Liver (tissue), 9 donors: ENCODE measurements around the gene ING1. TPM values are rescaled to one million over a fixed set of nuclear protein-coding genes. Genes with fewer than 3 reads are reported as not detected.

Source experiments
- DNase-seq: peaks from one replicate; pipeline ENCODE4 v3.0.0-alpha.2; 2017; ENCODE audit warnings: low spot score
- H3K27ac ChIP-seq, 2 donors: one replicate each; pipeline ENCODE4 v1.7.0; 2013; ENCODE audit warnings: inconsistent platforms in 2 of 2, low read length in 2 of 2, control low read depth in 1 of 2, low read depth in 1 of 2, mild to moderate bottlenecking in 1 of 2
- H3K27me3 ChIP-seq, 4 donors: one replicate each; pipeline versions ENCODE4 v1.6.1 to v1.7.0; 2013; ENCODE audit warnings: low read length in 3 of 4, inconsistent platforms in 1 of 4, mild to moderate bottlenecking in 1 of 4, moderate library complexity in 1 of 4; ENCODE audit not compliant: control insufficient read depth in 4 of 4, insufficient read depth in 4 of 4
- H3K36me3 ChIP-seq, 4 donors: one replicate each; pipeline versions ENCODE4 v1.6.1 to v1.7.0; 2013; ENCODE audit warnings: low read length in 3 of 4, mild to moderate bottlenecking in 3 of 4, low read depth in 1 of 4, moderate library complexity in 1 of 4; ENCODE audit not compliant: control insufficient read depth in 4 of 4, insufficient read depth in 3 of 4
- H3K4me1 ChIP-seq, 4 donors: one replicate each; pipeline versions ENCODE4 v1.6.1 to v1.7.0; 2013; ENCODE audit warnings: low read length in 3 of 4, mild to moderate bottlenecking in 3 of 4, moderate library complexity in 1 of 4; ENCODE audit not compliant: control insufficient read depth in 4 of 4, insufficient read depth in 4 of 4
- H3K4me3 ChIP-seq, 3 donors: one replicate each; pipeline versions ENCODE4 v1.6.1 to v1.7.0; 2013; ENCODE audit warnings: low read length in 3 of 3, control low read depth in 1 of 3, low read depth in 1 of 3, mild to moderate bottlenecking in 1 of 3
- H3K9ac ChIP-seq, 2 donors: one replicate each; pipeline ENCODE4 v1.7.0; 2013; ENCODE audit warnings: low read length in 2 of 2, mild to moderate bottlenecking in 2 of 2, moderate library complexity in 2 of 2, control low read depth in 1 of 2, low read depth in 1 of 2
- H3K9me3 ChIP-seq, 4 donors: one replicate each; pipeline versions ENCODE4 v1.6.1 to v1.7.0; 2013; ENCODE audit warnings: low read length in 3 of 4; ENCODE audit not compliant: control insufficient read depth in 4 of 4
- CTCF ChIP-seq: fragments of 150-350 bp; IDR thresholded peaks from 2 replicates; pipeline ENCODE4 v1.5.1; 2017; ENCODE audit warnings: improper control_type of control experiment, low read depth, low read length; ENCODE audit not compliant: missing input control
- EGR1 ChIP-seq, 2 donors: IDR thresholded peaks; 2 replicates each; pipeline ENCODE4 v1.6.1; 2016 to 2018; ENCODE audit warnings: antibody characterized with exemption in 2 of 2, low read depth in 2 of 2
- FOXA1 ChIP-seq: IDR thresholded peaks from 2 replicates; pipeline ENCODE4 v1.6.1; 2016; ENCODE audit warnings: antibody characterized with exemption
- FOXA2 ChIP-seq: IDR thresholded peaks from 2 replicates; pipeline ENCODE4 v1.6.1; 2016; ENCODE audit warnings: antibody characterized with exemption
- GABPA ChIP-seq, 2 donors: IDR thresholded peaks in 1 of 2; conservative IDR thresholded peaks in 1 of 2; 2 replicates each; pipeline ENCODE4 v1.6.1; 2016; ENCODE audit warnings: antibody characterized with exemption in 2 of 2, mild to moderate bottlenecking in 1 of 2, moderate library complexity in 1 of 2
- HNF4A ChIP-seq, 2 donors: conservative IDR thresholded peaks; 2 replicates each; pipeline ENCODE4 v1.6.1; 2016; ENCODE audit warnings: antibody characterized with exemption in 2 of 2, mild to moderate bottlenecking in 2 of 2
- JUND ChIP-seq, 2 donors: IDR thresholded peaks; 2 replicates each; pipeline ENCODE4 v1.6.1; 2016; ENCODE audit warnings: antibody characterized with exemption in 2 of 2
- MAX ChIP-seq: IDR thresholded peaks from 2 replicates; pipeline ENCODE4 v1.6.1; 2016; ENCODE audit warnings: antibody characterized with exemption
- RAD21 ChIP-seq, 2 donors: IDR thresholded peaks; 2 replicates each; pipeline ENCODE4 v1.6.1; 2016; ENCODE audit warnings: antibody characterized with exemption in 2 of 2, mild to moderate bottlenecking in 2 of 2
- REST ChIP-seq: IDR thresholded peaks from 2 replicates; pipeline ENCODE4 v1.6.1; 2016; ENCODE audit warnings: antibody characterized with exemption, mild to moderate bottlenecking
- SP1 ChIP-seq: IDR thresholded peaks from 2 replicates; pipeline ENCODE4 v1.6.1; 2018; ENCODE audit warnings: antibody characterized with exemption, mild to moderate bottlenecking
- TAF1 ChIP-seq: conservative IDR thresholded peaks from 2 replicates; pipeline ENCODE4 v1.6.1; 2016; ENCODE audit warnings: antibody characterized with exemption, mild to moderate bottlenecking
- ZBTB33 ChIP-seq: IDR thresholded peaks from 2 replicates; pipeline ENCODE4 v1.6.1; 2016; ENCODE audit warnings: antibody characterized with exemption
- WGBS: extraction: QIAGEN DNeasy Blood & Tissue Kit; methylation state at CpG from one replicate; pipeline ENCODE4 v1.1.7; 2013; 5-methylcytosine and 5-hydroxymethylcytosine counted together
- polyA plus RNA-seq, 2 donors: library from polyadenylated mRNA; stranded (reverse) in 1 of 2; unstranded in 1 of 2; fragments of 200-250 nt in 1 of 2; fragments of >200 nt in 1 of 2; fragmentation: Nextera tagmentation in 1 of 2; extraction: Ambion mirVana in 1 of 2; gene quantifications; one replicate each; pipeline versions ENCODE4 v1.2.1 to v1.2.3, GENCODE V29; 2013 to 2015
- total RNA-seq, 2 donors: library from RNA; depleted of rRNA; stranded (reverse); fragments of >200 nt; gene quantifications; one replicate each; pipeline ENCODE4 v1.2.3, GENCODE V29; 2014
- donor health status: healthy.
- donor health status: healthy.
- donor health status: healthy.
- donor health status: healthy.
- donor health status: healthy.

ING1 gene
- total and polyA plus RNA-seq, 4 donors = 7.5 to 14.1 (median 9.1) TPM

- DNase-seq = no peak
- Histone ChIP-seq H3K9me3 (no peaks in the 10 kb centered on the region), H3K4me3 (no peak overlapping the region), H3K36me3 (peaks cover 11 to 26% (median 15%) of the 10 kb centered on the region in 4 donors), H3K4me1 (no peaks in the 10 kb centered on the region), H3K9ac (no peak overlapping the region), H3K27ac (no peak overlapping the region), H3K27me3 (no peaks in the 10 kb centered on the region)
- 93% methylated on average over 28 of the region's 28 CpGs for WGBS
- TF ChIP-seq RAD21 (IDR thresholded peaks at IDR 0.05) (no peak), TAF1 (no peak), CTCF (no peak), FOXA2 (no peak)
These were observed 35.6 kb upstream of the ING1 start for GRCh38 chr13:110677731-110678545.

GRCh38 chr13:110680852-110681251 lies 32.6 kb upstream of the ING1 start:
- H3K9me3 ChIP-seq = no peaks in the 10 kb centered on the region
- H3K4me3 ChIP-seq = no peak overlapping the region
- H3K27ac ChIP-seq = no peak overlapping the region
- no peak for DNase-seq
- WGBS = 85% methylated on average over 7 of the region's 7 CpGs
- TF ChIP-seq EGR1 (IDR thresholded peaks at IDR 0.05; ENCODE audit: low read depth in 2 of 2) (no peak), REST (no peak), JUND (IDR thresholded peaks at IDR 0.05) (no peak), SP1 (no peak), MAX (no peak), GABPA (IDR thresholded peaks at IDR 0.05 in 1 of 2, conservative IDR thresholded peaks at IDR 0.05 in 1 of 2) (no peak), RAD21 (IDR thresholded peaks at IDR 0.05) (peak; percentile 34 to 74), ZBTB33 (no peak), CTCF (peak; percentile 37), FOXA1 (no peak), HNF4A (conservative IDR thresholded peaks at IDR 0.05) (no peak)
- H3K4me1 ChIP-seq = peaks cover 4 to 19% (median 11%) of the 10 kb centered on the region in 4 donors
- no peak overlapping the region for H3K9ac ChIP-seq
- H3K36me3 ChIP-seq = peaks cover 8 to 23% (median 16%) of the 10 kb centered on the region in 4 donors
- H3K27me3 ChIP-seq = no peaks in the 10 kb centered on the region
